IPS-NIHi7 (cell line): ENCODE results near the gene IFI6.
"Not testable (repeated sequence)": the region's sequence is repeated elsewhere in the genome, so short reads cannot be mapped to it uniquely, and the experiment has no call there.

ENCODE experiments used
- DNase-seq: peaks from one replicate; pipeline ENCODE4 v3.0.0; 2012; ENCODE audit warnings: mixed read lengths; ENCODE audit errors: extremely low spot score

IFI6 gene

DNA sequence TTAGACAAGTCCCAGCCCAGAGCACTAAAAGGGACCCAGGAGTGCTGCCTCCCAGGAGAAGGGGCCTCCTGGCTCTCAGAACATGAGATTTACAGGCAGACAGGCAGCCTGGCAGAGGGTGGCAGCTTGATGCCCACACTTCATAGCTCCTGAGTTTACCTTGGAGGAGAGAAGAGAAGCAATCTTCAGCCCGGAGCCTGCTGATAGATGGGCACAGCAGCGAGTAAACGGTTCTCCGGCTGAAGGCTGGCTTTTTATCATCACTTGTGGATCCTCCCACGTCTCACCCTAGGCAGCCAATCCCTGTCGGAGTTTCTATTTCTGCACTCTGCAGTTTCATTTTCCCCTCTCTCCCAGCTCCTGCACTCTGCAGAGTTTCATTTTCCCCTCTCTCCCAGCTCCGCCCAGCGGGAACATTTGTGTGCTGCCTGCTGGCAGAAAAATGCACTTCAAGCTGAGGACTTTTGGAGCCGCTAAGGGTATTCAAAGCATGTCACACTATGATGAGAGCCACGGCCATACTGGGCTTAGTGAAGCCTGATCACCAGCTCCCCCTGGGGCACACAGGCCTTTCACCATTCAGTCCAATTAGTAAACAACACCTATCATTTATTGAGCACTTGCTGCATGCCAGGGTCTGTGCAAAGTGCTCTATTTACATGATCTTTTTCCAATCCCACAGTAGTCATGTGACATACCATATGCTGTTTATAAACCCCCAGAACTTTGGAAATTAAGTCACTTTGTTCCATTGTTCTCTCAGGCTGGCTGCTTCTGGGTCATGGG lies at the start of gene IFI6:
Gene IFI6, minus strand, starts transcription at position 229 of the 786 bp plus-strand sequence. CDS start 2,878 bp downstream, outside the sequence.
- DNase-seq, result peak; percentile 80

- DNase-seq, result no peak
These were observed 47.6 kb upstream of the IFI6 start for GRCh38 chr1:27719286-27720251.

- DNase-seq, result no peak
These were observed 44.4 kb upstream of the IFI6 start for GRCh38 chr1:27716262-27716895.

- DNase-seq, result no peak
These were observed 42.0 kb upstream of the IFI6 start for GRCh38 chr1:27713869-27714513.

- DNase-seq, result no peak
These were observed 41.2 kb upstream of the IFI6 start for GRCh38 chr1:27713139-27713725.

- DNase-seq, result no peak
These were observed 38.6 kb upstream of the IFI6 start for GRCh38 chr1:27710574-27710973.

DNA sequence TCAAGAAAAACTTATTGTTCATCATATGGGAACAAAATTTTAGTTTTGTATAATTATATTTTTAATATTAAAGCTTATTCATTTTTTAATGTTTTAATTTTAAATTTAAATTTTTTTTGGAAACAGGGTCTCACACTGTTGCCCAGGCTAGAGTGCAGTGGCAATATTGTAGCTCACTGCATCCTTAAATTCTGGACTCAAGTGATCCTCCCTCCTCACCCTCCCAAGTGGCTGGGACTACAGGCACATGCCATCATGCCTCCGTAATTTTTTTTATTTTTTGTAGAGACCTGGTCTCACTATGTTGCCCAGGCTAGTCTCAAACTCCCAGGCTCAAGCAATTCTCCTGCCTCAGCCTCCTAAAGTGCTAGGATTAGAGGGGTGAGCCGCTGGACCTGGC lies 33.6 kb upstream of the IFI6 start:
- no peak for DNase-seq

GRCh38 chr1:27704958-27705357 lies 33.0 kb upstream of the IFI6 start:
- no peak for DNase-seq

- DNase-seq, result not testable (repeated sequence)
These were observed 24.8 kb upstream of the IFI6 start for GRCh38 chr1:27696835-27697234.

- DNase-seq, result no peak
These were observed 18.2 kb upstream of the IFI6 start for GRCh38 chr1:27690183-27690582.

- no peak for DNase-seq
These were observed 17.6 kb upstream of the IFI6 start for GRCh38 chr1:27689423-27690173.

- DNase-seq, result no peak
These were observed 15.9 kb upstream of the IFI6 start for GRCh38 chr1:27687906-27688305.

DNA sequence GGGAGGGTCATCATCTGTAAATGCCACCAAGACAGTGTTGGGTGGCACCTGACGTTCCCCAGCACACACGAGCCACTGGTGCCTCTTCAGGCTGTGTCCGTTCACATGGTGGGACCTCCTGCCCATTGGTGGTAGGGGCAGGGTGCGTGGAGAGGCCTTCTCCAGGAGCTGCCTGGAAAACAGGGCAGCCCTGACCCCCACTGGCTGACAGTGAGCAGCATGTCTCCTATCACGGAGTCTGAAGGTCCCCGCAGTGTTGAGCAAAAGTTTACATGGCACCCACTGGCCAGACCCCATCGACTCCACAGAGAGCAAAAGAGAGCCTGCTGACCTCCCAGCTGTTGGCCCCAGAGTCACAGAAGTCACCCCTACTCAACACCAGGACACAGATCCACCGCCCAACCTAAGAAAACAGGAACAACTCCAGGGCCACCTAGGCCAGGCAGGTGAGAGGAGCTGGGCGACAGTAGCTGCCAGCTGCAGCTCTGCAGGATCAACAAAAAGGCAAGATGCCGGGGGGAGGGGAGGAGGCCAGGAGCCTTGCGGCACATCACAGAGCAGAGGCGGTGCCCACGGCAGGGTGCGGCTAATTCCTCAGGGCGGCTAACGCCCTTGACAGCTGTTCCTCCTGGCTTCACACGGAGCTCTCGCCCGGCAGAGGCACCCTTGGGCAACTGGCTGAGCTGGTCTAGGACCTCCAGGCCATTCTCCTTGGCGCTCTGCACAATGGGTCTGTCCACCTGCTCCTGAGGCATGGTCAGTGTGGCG lies 14.4 kb upstream of the IFI6 start:
- DNase-seq, result peak; percentile 62

GRCh38 chr1:27684176-27684575 lies 12.2 kb upstream of the IFI6 start:
- no peak for DNase-seq

DNA sequence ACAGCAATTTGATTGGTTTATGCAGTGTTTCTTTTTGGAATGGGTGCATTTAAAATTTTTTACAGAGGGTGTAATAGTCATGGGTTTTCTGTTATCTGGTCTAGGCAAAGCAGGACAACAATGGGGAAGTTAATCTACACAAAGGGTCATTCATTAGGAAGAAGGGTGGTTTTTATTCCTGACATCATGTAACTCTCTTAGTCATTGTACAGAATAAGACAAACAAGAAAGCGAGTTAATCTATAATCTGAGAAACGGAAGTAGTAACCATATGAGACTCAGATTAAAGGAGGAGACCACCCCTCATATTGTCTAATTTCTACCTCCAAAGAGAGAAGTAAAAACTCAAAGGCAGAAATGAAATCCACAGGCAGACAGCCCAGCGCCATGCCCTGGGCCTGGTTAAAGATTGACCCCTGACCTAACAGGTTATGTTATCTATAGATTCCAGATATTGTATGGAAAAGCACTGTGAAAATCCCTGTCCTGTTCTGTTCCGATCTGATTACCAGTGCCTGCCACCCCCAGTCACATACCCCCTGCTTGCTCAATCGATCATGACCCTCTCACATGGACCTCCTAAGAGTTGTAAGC lies 10.5 kb upstream of the IFI6 start:
- no peak for DNase-seq

- DNase-seq, result not testable (repeated sequence)
These were observed 9.6 kb upstream of the IFI6 start for GRCh38 chr1:27681580-27681979.

DNA sequence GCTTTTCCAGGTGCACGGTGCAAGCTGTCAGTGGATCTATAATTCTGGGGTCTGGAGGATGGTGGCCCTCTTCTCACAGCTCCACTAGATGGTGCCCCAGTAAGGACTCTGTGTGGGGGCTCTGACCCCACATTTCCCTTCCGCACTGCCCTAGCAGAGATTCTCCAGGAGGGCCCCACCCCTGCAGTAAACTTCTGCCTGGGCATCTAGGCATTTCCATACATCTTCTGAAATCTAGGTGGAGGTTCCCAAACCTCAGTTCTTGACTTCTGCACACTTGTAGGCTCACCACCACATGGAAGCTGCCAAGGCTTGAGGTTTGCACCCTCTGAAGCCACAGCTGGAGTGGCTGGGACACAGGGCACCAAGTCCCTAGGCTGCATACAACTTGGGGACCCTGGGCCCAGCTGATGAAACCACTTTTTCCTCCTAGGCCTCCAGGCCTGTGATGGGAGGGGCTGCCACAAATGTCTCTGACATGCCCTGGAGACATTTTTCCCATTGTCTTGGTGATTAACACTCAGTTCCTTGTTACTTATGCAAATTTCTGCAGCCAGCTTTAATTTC lies 8.3 kb upstream of the IFI6 start:
- not testable (repeated sequence) for DNase-seq

- no peak for DNase-seq
These were observed 6.8 kb upstream of the IFI6 start for GRCh38 chr1:27678747-27679146.

DNA sequence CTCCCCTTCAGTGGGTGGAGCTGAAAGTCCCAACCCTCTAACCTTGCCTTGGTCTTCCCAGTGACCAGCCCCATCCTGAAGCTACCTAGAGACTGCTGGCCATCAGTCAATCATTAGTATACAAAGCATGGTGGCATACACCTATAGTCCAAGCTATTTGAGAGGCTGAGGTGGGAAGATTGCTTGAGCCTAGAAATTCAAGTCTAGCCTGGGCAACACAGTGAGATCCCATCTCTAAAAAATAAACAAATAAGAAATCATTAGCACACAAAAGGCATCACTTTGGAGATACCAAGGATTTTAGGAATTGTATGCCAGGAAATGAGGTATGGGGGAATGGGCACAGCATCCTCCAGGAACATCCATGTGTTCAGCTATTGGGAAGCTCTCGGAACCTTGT lies 4.4 kb upstream of the IFI6 start:
- DNase-seq, result no peak
